Measurements from ENCODE around the gene OTOL1.

- TF ChIP-seq, protein P1, sequence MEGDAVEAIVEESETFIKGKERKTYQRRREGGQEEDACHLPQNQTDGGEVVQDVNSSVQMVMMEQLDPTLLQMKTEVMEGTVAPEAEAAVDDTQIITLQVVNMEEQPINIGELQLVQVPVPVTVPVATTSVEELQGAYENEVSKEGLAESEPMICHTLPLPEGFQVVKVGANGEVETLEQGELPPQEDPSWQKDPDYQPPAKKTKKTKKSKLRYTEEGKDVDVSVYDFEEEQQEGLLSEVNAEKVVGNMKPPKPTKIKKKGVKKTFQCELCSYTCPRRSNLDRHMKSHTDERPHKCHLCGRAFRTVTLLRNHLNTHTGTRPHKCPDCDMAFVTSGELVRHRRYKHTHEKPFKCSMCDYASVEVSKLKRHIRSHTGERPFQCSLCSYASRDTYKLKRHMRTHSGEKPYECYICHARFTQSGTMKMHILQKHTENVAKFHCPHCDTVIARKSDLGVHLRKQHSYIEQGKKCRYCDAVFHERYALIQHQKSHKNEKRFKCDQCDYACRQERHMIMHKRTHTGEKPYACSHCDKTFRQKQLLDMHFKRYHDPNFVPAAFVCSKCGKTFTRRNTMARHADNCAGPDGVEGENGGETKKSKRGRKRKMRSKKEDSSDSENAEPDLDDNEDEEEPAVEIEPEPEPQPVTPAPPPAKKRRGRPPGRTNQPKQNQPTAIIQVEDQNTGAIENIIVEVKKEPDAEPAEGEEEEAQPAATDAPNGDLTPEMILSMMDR (IDR thresholded peaks at IDR 0.05 in 4 of 5, conservative IDR thresholded peaks at IDR 0.05 in 1 of 5), result no peak
- no peak for TF ChIP-seq POLR2A (IDR thresholded peaks at IDR 0.05)
Observed at GRCh38 chr3:161452179-161452578, 44.4 kb upstream of the OTOL1 start.

All from gastrocnemius medialis (tissue), 4 donors.